ENCODE measurements around the gene SLC4A5. TPM values are rescaled to one million over a fixed set of nuclear protein-coding genes. Genes with fewer than 3 reads are reported as not detected.

Gene SLC4A5
- total and polyA plus RNA-seq, 8 donors = 0.12 to 4.8 (median 0.58) TPM; not detected in 1

GRCh38 chr2:74357627-74358026, 14.4 kb upstream of the SLC4A5 start:
- H3K27me3 ChIP-seq = no peaks in the 10 kb centered on the region
- no peak for DNase-seq
- H3K36me3 ChIP-seq = peaks cover 41 to 83% (median 79%) of the 10 kb centered on the region in 4 donors
- no peaks in the 10 kb centered on the region for H3K4me1 ChIP-seq
- no peak overlapping the region for H3K4me3 ChIP-seq
- no peaks in the 10 kb centered on the region for H3K9me3 ChIP-seq
- no peak for TF ChIP-seq POLR2A (IDR thresholded peaks at IDR 0.05)
- TF ChIP-seq CTCF (IDR thresholded peaks at IDR 0.05) = no peak
- TF ChIP-seq EP300 (IDR thresholded peaks at IDR 0.05) = no peak
- no peak for TF ChIP-seq POLR2AphosphoS5 (IDR thresholded peaks at IDR 0.05)
- intact Hi-C loops (cut with DNase I; ENCODE audit: low total_unique reads) = no loop called here
- no peak overlapping the region for H3K27ac ChIP-seq

- no peaks in the 10 kb centered on the region for H3K27me3 ChIP-seq
- no peaks in the 10 kb centered on the region for H3K4me1 ChIP-seq
- peaks cover 0 to 13% (median 3%) of the 10 kb centered on the region in 4 donors for H3K36me3 ChIP-seq
- TF ChIP-seq POLR2AphosphoS5 (IDR thresholded peaks at IDR 0.05) = no peak
- TF ChIP-seq EP300 (IDR thresholded peaks at IDR 0.05) = no peak
- no peak for TF ChIP-seq CTCF (IDR thresholded peaks at IDR 0.05)
- TF ChIP-seq POLR2A (IDR thresholded peaks at IDR 0.05) = no peak
- intact Hi-C loops (cut with DNase I; ENCODE audit: low total_unique reads) = no loop called here
- DNase-seq = no peak
- H3K27ac ChIP-seq = no peak overlapping the region
- H3K4me3 ChIP-seq = no peak overlapping the region
- WGBS, 5 donors = 84 to 91% (median 88%) methylated on average over 4 of the region's 4 CpGs
- no peaks in the 10 kb centered on the region for H3K9me3 ChIP-seq
Observed at GRCh38 chr2:74349889-74350288, 6.7 kb upstream of the SLC4A5 start.

- no peaks in the 10 kb centered on the region for H3K36me3 ChIP-seq
- intact Hi-C loops (cut with DNase I; ENCODE audit: low total_unique reads) = no loop called here
- no peak overlapping the region for H3K27ac ChIP-seq
- H3K27me3 ChIP-seq = no peaks in the 10 kb centered on the region
- DNase-seq = no peak
- no peak overlapping the region for H3K4me3 ChIP-seq
- WGBS, 5 donors = 86 to 90% (median 89%) methylated on average over 3 of the region's 3 CpGs
- no peaks in the 10 kb centered on the region for H3K9me3 ChIP-seq
- TF ChIP-seq EP300 (IDR thresholded peaks at IDR 0.05) (no peak), CTCF (IDR thresholded peaks at IDR 0.05) (no peak), POLR2A (IDR thresholded peaks at IDR 0.05) (no peak), POLR2AphosphoS5 (IDR thresholded peaks at IDR 0.05) (no peak)
- H3K4me1 ChIP-seq = no peaks in the 10 kb centered on the region
Observed at GRCh38 chr2:74347742-74348141, 4.5 kb upstream of the SLC4A5 start.

- no peaks in the 10 kb centered on the region for H3K36me3 ChIP-seq
- H3K27ac ChIP-seq = no peak overlapping the region
- H3K9me3 ChIP-seq = no peaks in the 10 kb centered on the region
- no peaks in the 10 kb centered on the region for H3K4me1 ChIP-seq
- no peak for DNase-seq
- WGBS, 5 donors = 37 to 63% (median 48%) methylated on average over 1 of the region's 1 CpG
- intact Hi-C loops (cut with DNase I; ENCODE audit: low total_unique reads) = no loop called here
- no peak overlapping the region for H3K4me3 ChIP-seq
- no peak for TF ChIP-seq CTCF (IDR thresholded peaks at IDR 0.05)
- TF ChIP-seq EP300 (IDR thresholded peaks at IDR 0.05) = no peak
- TF ChIP-seq POLR2A (IDR thresholded peaks at IDR 0.05) = no peak
- no peak for TF ChIP-seq POLR2AphosphoS5 (IDR thresholded peaks at IDR 0.05)
- H3K27me3 ChIP-seq = no peaks in the 10 kb centered on the region
Observed at GRCh38 chr2:74347303-74347702, 4.1 kb upstream of the SLC4A5 start.
